Lower lobe of right lung (tissue), 2 donors: Measurements from ENCODE around the gene KCNT1. TPM values are rescaled to one million over a fixed set of nuclear protein-coding genes. Genes with fewer than 3 reads are reported as not detected.

ENCODE experiments used
- ATAC-seq, 2 donors: fragments of 200-7000 bp; cut with Tn5 transposase; one replicate each; pipeline ENCODE4 v1.9.1; 2020 to 2022; ENCODE audit warnings: mild to moderate bottlenecking in 2 of 2, moderate library complexity in 2 of 2
- DNase-seq: peaks from one replicate; pipeline ENCODE4 v3.0.0-alpha.2; 2020
- H3K27ac ChIP-seq: fragments of 200-600 bp; one replicate; pipeline ENCODE4 v1.8.0; 2022
- H3K27me3 ChIP-seq: fragments of 200-600 bp; one replicate; pipeline ENCODE4 v1.8.0; 2022; ENCODE audit warnings: low read depth
- H3K36me3 ChIP-seq: fragments of 200-600 bp; one replicate; pipeline ENCODE4 v1.8.0; 2022; ENCODE audit warnings: mild to moderate bottlenecking
- H3K4me1 ChIP-seq: fragments of 200-600 bp; one replicate; pipeline ENCODE4 v1.8.0; 2022
- H3K4me3 ChIP-seq: fragments of 200-600 bp; one replicate; pipeline ENCODE4 v1.8.0; 2022; ENCODE audit warnings: mild to moderate bottlenecking
- H3K9me3 ChIP-seq: fragments of 200-600 bp; one replicate; pipeline ENCODE4 v1.8.0; 2022
- CTCF ChIP-seq: fragments of 200-600 bp; IDR thresholded peaks from one replicate; pipeline ENCODE4 v1.8.0; 2022; ENCODE audit warnings: antibody characterized with exemption, mild to moderate bottlenecking
- intact Hi-C: fragments of 100-400 bp; cut with DNase I; formaldehyde crosslinking; loops from one replicate; pipeline ENCODE4 v1.11.0; 2022
- total RNA-seq: library from RNA; stranded (reverse); fragmentation: NEBNext Ultra II Directional; extraction: Animal tissue kit (Norgen Biotek cat#: 25700); gene quantifications from one replicate; pipeline ENCODE4 v1.2.1, GENCODE V29; 2021
- donor health status: DM: no; HTN: yes; CAD: no; lungs with severe emphysema.

The KCNT1 gene
- total RNA-seq, 1 donor from 2014 or later: 0.35 TPM

- H3K36me3 ChIP-seq: peaks cover 11% of the 10 kb centered on the region
- peaks cover 6% of the 10 kb centered on the region for H3K9me3 ChIP-seq
- ATAC-seq (no peak), DNase-seq (no peak)
- no peaks in the 10 kb centered on the region for H3K27me3 ChIP-seq
- TF ChIP-seq CTCF: no peak
- H3K4me3 ChIP-seq: no peak overlapping the region
- H3K27ac ChIP-seq: no peak overlapping the region
- intact Hi-C loops: no loop called here
- no peaks in the 10 kb centered on the region for H3K4me1 ChIP-seq
Measured at GRCh38 chr9:135839516-135839915, 137.5 kb downstream of the KCNT1 start.

GRCh38 chr9:135840107-135840506 is 138.1 kb downstream of the KCNT1 start:
- Histone ChIP-seq H3K9me3 (peaks cover 6% of the 10 kb centered on the region), H3K27ac (no peak overlapping the region), H3K4me1 (no peaks in the 10 kb centered on the region), H3K27me3 (no peaks in the 10 kb centered on the region), H3K36me3 (peaks cover 11% of the 10 kb centered on the region), H3K4me3 (no peak overlapping the region)
- DNase-seq (no peak), ATAC-seq (no peak)
- intact Hi-C loops: no loop called here
- no peak for TF ChIP-seq CTCF

- ATAC-seq (no peak), DNase-seq (no peak)
- no peaks in the 10 kb centered on the region for H3K27me3 ChIP-seq
- H3K27ac ChIP-seq: no peak overlapping the region
- H3K36me3 ChIP-seq: peaks cover 11% of the 10 kb centered on the region
- peaks cover 6% of the 10 kb centered on the region for H3K9me3 ChIP-seq
- TF ChIP-seq CTCF: no peak
- no peak overlapping the region for H3K4me3 ChIP-seq
- no peaks in the 10 kb centered on the region for H3K4me1 ChIP-seq
- intact Hi-C loops: no loop called here
Measured at GRCh38 chr9:135840539-135840938, 138.6 kb downstream of the KCNT1 start.

Other genes with a start within 250 kb of the KCNT1 start
- 22.8 TPM for gene PPP1R26, start 222.4 kb upstream of the KCNT1 start, total RNA-seq
- gene MRPS2, start 201.5 kb upstream of the KCNT1 start, total RNA-seq: 21.9 TPM
- not detected for gene LCN1, start 180.7 kb upstream of the KCNT1 start, total RNA-seq
- not detected for gene OBP2A, start 156.1 kb upstream of the KCNT1 start, total RNA-seq
- not detected for gene PAEP, start 140.4 kb upstream of the KCNT1 start, total RNA-seq
- gene GLT6D1, start 62.6 kb upstream of the KCNT1 start, total RNA-seq: not detected
- not detected for gene LCN9, start 38.9 kb upstream of the KCNT1 start, total RNA-seq
- gene SOHLH1, start 2.7 kb upstream of the KCNT1 start, total RNA-seq: not detected
- gene CAMSAP1, start 205.4 kb downstream of the KCNT1 start, total RNA-seq: 34.4 TPM